ENCODE results near the gene SMIM27.

DNA sequence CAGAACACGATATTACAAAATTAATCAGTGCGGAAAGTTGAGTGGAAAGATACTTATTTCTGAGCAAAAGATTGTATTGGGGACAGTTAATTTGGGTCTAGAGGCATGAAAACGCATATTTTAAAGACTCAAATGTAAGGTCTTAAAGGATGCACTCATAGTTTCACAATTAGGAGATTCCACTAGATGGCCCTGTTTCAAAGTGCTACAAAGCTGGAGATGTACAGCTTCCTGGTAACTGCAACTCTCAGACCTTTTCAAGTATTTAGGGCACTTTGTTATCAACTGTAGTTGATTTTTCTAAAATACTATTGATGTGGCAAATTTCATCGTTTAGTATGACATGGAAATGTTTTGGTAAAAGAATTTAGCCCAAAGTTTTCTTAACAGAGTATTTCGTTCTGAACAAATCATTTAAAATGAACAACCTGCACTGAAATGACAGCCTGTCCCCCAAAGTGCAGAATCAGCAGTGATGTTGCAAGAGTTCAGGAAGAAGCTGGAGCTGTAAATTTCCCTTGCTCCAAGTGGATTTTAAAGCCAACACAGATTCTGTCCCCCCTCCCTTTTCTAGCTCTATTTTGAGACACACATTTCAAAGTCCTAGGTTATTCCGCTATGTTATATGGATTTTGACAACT lies 37.1 kb downstream of the SMIM27 start:
- TF ChIP-seq, protein P1, sequence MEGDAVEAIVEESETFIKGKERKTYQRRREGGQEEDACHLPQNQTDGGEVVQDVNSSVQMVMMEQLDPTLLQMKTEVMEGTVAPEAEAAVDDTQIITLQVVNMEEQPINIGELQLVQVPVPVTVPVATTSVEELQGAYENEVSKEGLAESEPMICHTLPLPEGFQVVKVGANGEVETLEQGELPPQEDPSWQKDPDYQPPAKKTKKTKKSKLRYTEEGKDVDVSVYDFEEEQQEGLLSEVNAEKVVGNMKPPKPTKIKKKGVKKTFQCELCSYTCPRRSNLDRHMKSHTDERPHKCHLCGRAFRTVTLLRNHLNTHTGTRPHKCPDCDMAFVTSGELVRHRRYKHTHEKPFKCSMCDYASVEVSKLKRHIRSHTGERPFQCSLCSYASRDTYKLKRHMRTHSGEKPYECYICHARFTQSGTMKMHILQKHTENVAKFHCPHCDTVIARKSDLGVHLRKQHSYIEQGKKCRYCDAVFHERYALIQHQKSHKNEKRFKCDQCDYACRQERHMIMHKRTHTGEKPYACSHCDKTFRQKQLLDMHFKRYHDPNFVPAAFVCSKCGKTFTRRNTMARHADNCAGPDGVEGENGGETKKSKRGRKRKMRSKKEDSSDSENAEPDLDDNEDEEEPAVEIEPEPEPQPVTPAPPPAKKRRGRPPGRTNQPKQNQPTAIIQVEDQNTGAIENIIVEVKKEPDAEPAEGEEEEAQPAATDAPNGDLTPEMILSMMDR (IDR thresholded peaks at IDR 0.05; ENCODE audit: poor library complexity, severe bottlenecking), result peak; percentile 73
- TF ChIP-seq TAF1 (IDR thresholded peaks at IDR 0.05; ENCODE audit: low read depth) (no peak), EP300 (conservative IDR thresholded peaks at IDR 0.05; ENCODE audit: poor library complexity, severe bottlenecking) (no peak), EZH2 (IDR thresholded peaks at IDR 0.05; ENCODE audit: borderline replicate concordance, insufficient read depth, low read length, poor library complexity, severe bottlenecking) (no peak), SMC3 (conservative IDR thresholded peaks at IDR 0.05; ENCODE audit: poor library complexity) (peak; percentile 77), POLR2AphosphoS5 (IDR thresholded peaks at IDR 0.05) (no peak)

All from neural cell (in vitro differentiated cells).